Esophagus squamous epithelium (tissue), 5 donors: ENCODE results near the gene PEX1. TPM values are rescaled to one million over a fixed set of nuclear protein-coding genes. Genes with fewer than 3 reads are reported as not detected.
"Not testable (repeated sequence)": the region's sequence is repeated elsewhere in the genome, so short reads cannot be mapped to it uniquely, and the experiment has no call there.

Experiments used
- DNase-seq: peaks from one replicate; lab custom pipeline; 2025; lab: John Stamatoyannopoulos, UW
- H3K27ac ChIP-seq, 4 donors: fragments of 200-600 bp; sonication (generic); one replicate each; pipeline ENCODE4 v1.5.1; 2016 to 2019; ENCODE audit warnings: mild to moderate bottlenecking in 1 of 4
- H3K27me3 ChIP-seq, 4 donors: fragments of 200-600 bp; sonication (generic); 1 replicate in 3 of 4; 2 replicates in 1 of 4; pipeline versions ENCODE4 v1.5.1 to v1.6.0; 2017 to 2021; ENCODE audit warnings: antibody characterized with exemption in 1 of 4
- H3K36me3 ChIP-seq, 3 donors: fragments of 200-600 bp; sonication (generic); one replicate each; pipeline ENCODE4 v1.5.1; 2016 to 2019
- H3K4me1 ChIP-seq, 3 donors: fragments of 200-600 bp; sonication (generic); one replicate each; pipeline ENCODE4 v1.5.1; 2017 to 2019
- H3K4me3 ChIP-seq, 4 donors: fragments of 200-600 bp; sonication (generic); 1 replicate in 3 of 4; 2 replicates in 1 of 4; pipeline ENCODE4 v1.5.1; 2016 to 2019; ENCODE audit warnings: mild to moderate bottlenecking in 2 of 4, moderate library complexity in 1 of 4
- H3K9me3 ChIP-seq, 3 donors: fragments of 200-600 bp; sonication (generic); one replicate each; pipeline ENCODE4 v1.5.1; 2016 to 2019
- CTCF ChIP-seq, 6 experiments: fragments of 450-650 bp in 4 of 6; fragments of 200-600 bp in 2 of 6; sonication (generic) in 2 of 6; IDR thresholded peaks; one replicate each; pipeline ENCODE4 v1.5.1; 2016 to 2019; ENCODE audit warnings: antibody characterized with exemption in 6 of 6, mild to moderate bottlenecking in 4 of 6, moderate library complexity in 4 of 6
- POLR2A ChIP-seq, 4 donors: fragments of 450-650 bp; IDR thresholded peaks; one replicate each; pipeline ENCODE4 v1.6.1; 2017; ENCODE audit warnings: antibody characterized with exemption in 4 of 4, mild to moderate bottlenecking in 4 of 4, moderate library complexity in 3 of 4
- whole genome bisulfite sequencing, 2 donors: methylation state at CpG; one replicate each; pipeline ENCODE4 v1.1.5; 2018; 5-methylcytosine and 5-hydroxymethylcytosine counted together
- intact Hi-C: fragments of 100-400 bp; cut with DNase I; formaldehyde crosslinking; loops from one replicate; pipeline ENCODE4 v1.15.0; 2022
- total RNA-seq, 4 donors: library from RNA; depleted of rRNA; stranded (reverse); fragments of >200 nt; gene quantifications; one replicate each; pipeline ENCODE4 v1.1.0, GENCODE V29; 2016
- donor health status: DM: yes; HTN: yes; CAD: no.

Gene PEX1
- total RNA-seq, 4 donors from 2014 or later = 9.3 to 25.0 (median 13.2) TPM

- WGBS, 2 donors = 81 to 89% methylated on average over 4 of the region's 4 CpGs
- H3K36me3 ChIP-seq = peaks cover 0 to 16% (median 0%) of the 10 kb centered on the region in 3 donors
Measured at GRCh38 chr7:92478711-92479110, 49.6 kb downstream of the PEX1 start.

GRCh38 chr7:92478095-92478494 lies 50.2 kb downstream of the PEX1 start:
- Histone ChIP-seq H3K36me3 (peaks cover 0 to 16% (median 0%) of the 10 kb centered on the region in 3 donors), H3K27me3 (no peaks in the 10 kb centered on the region), H3K9me3 (no peaks in the 10 kb centered on the region), H3K4me1 (peaks cover 0 to 15% (median 0%) of the 10 kb centered on the region in 3 donors), H3K4me3 (no peak overlapping the region), H3K27ac (no peak overlapping the region)
- 85 to 86% methylated on average over 8 to 9 of the region's 9 CpGs for WGBS, 2 donors
- no peak for DNase-seq
- TF ChIP-seq POLR2A (IDR thresholded peaks at IDR 0.05) (no peak), CTCF (IDR thresholded peaks at IDR 0.05) (no peak)
- intact Hi-C loops = no loop called here

More at GRCh38 chr7:92478711-92479110, 49.6 kb downstream of the PEX1 start:
- H3K9me3 ChIP-seq = no peaks in the 10 kb centered on the region
- H3K4me3 ChIP-seq = no peak overlapping the region
- no peak overlapping the region for H3K27ac ChIP-seq
- TF ChIP-seq POLR2A (IDR thresholded peaks at IDR 0.05) (no peak), CTCF (IDR thresholded peaks at IDR 0.05) (no peak)
- intact Hi-C loops = no loop called here
- H3K4me1 ChIP-seq = peaks cover 0 to 11% (median 0%) of the 10 kb centered on the region in 3 donors
- H3K27me3 ChIP-seq = no peaks in the 10 kb centered on the region
- DNase-seq = no peak

- H3K4me3 ChIP-seq, H3K27ac ChIP-seq, H3K9me3 ChIP-seq, DNase-seq, H3K27me3 ChIP-seq, intact Hi-C loops: not testable (repeated sequence)
- WGBS, 2 donors = 94 to 99% methylated on average over 11 of the region's 11 CpGs
- H3K4me1 ChIP-seq = peaks cover 0 to 15% (median 0%) of the 10 kb centered on the region in 3 donors
- H3K36me3 ChIP-seq = peaks cover 0 to 16% (median 0%) of the 10 kb centered on the region in 3 donors
Measured at GRCh38 chr7:92477681-92478080, 50.6 kb downstream of the PEX1 start, which contains the start of gene ERVW-1. Gene ERVW-1 (minus strand): TSS chr7:92477946. CDS start chr7:92470381, 7,565 bp downstream.

- DNase-seq, H3K9me3 ChIP-seq, H3K4me3 ChIP-seq, H3K27me3 ChIP-seq, H3K27ac ChIP-seq, intact Hi-C loops: not testable (repeated sequence)
- H3K36me3 ChIP-seq = peaks cover 0 to 16% (median 0%) of the 10 kb centered on the region in 3 donors
- 82 to 92% methylated on average over 11 of the region's 11 CpGs for whole genome bisulfite sequencing, 2 donors
- peaks cover 0 to 15% (median 0%) of the 10 kb centered on the region in 3 donors for H3K4me1 ChIP-seq
Measured at GRCh38 chr7:92475851-92476590, 52.3 kb downstream of the PEX1 start.

GRCh38 chr7:92475261-92475770 lies 53.0 kb downstream of the PEX1 start:
- Histone ChIP-seq H3K4me1 (peaks cover 0 to 15% (median 0%) of the 10 kb centered on the region in 3 donors), H3K36me3 (peaks cover 0 to 16% (median 0%) of the 10 kb centered on the region in 3 donors)
- H3K9me3 ChIP-seq, H3K27ac ChIP-seq, H3K27me3 ChIP-seq, H3K4me3 ChIP-seq, intact Hi-C loops, DNase-seq: not testable (repeated sequence)
- WGBS, 2 donors = 85 to 87% methylated on average over 10 to 12 of the region's 12 CpGs

- H3K9me3 ChIP-seq, DNase-seq, H3K27ac ChIP-seq, H3K4me3 ChIP-seq, intact Hi-C loops, H3K27me3 ChIP-seq: not testable (repeated sequence)
- Histone ChIP-seq H3K36me3 (peaks cover 0 to 16% (median 0%) of the 10 kb centered on the region in 3 donors), H3K4me1 (peaks cover 0 to 15% (median 0%) of the 10 kb centered on the region in 3 donors)
- 39 to 56% methylated on average over 10 of the region's 10 CpGs for WGBS, 2 donors
Measured at GRCh38 chr7:92473989-92474388, 54.3 kb downstream of the PEX1 start.

GRCh38 chr7:92468589-92468988 lies 59.7 kb downstream of the PEX1 start:
- intact Hi-C loops = not testable (repeated sequence)

More at GRCh38 chr7:92468589-92468988, 59.7 kb downstream of the PEX1 start:
- not testable (repeated sequence) for H3K4me3 ChIP-seq, DNase-seq, H3K9me3 ChIP-seq, H3K27me3 ChIP-seq, H3K27ac ChIP-seq
- Histone ChIP-seq H3K36me3 (peaks cover 0 to 12% (median 0%) of the 10 kb centered on the region in 3 donors), H3K4me1 (peaks cover 0 to 37% (median 8%) of the 10 kb centered on the region in 3 donors)
- 84 to 86% methylated on average over 3 to 8 of the region's 9 CpGs for WGBS, 2 donors
